ENCODE results near the gene AUTS2.

- TF ChIP-seq POLR2A (IDR thresholded peaks at IDR 0.05; ENCODE audit: low read depth, low read length) = no peak
- no peak for TF ChIP-seq POLR2AphosphoS5 (IDR thresholded peaks at IDR 0.05; ENCODE audit: low read depth, low read length)
Measured at GRCh38 chr7:70505886-70506285, 907.6 kb downstream of the AUTS2 start.

Data from GM12891 (cell line).